PFSK-1 (cell line): ENCODE data around the gene PSMA5.

Experiments used
- FOXP2 ChIP-seq: optimal IDR thresholded peaks from 2 replicates; pipeline ENCODE3; 2011; ENCODE audit warnings: borderline replicate concordance, control low read depth, inconsistent platforms; ENCODE audit not compliant: insufficient read depth; ENCODE audit errors: extremely low read length, extremely low read depth
- POLR2AphosphoS5 ChIP-seq: IDR thresholded peaks from 2 replicates; pipeline ENCODE4 v1.6.1; 2012; ENCODE audit warnings: low read depth, mild to moderate bottlenecking, control low read depth, low read length, moderate library complexity
- SIN3A ChIP-seq: IDR thresholded peaks from 2 replicates; pipeline ENCODE4 v1.6.1; 2012; ENCODE audit warnings: mild to moderate bottlenecking, low read length, moderate library complexity, borderline replicate concordance; ENCODE audit not compliant: insufficient read depth
- TAF1 ChIP-seq: IDR thresholded peaks from 2 replicates; pipeline ENCODE4 v1.6.1; 2012; ENCODE audit warnings: low read length, control low read depth, borderline replicate concordance; ENCODE audit not compliant: insufficient read depth
- TF ChIP-seq, protein P1 (sequence below), 2 experiments: IDR thresholded peaks; 2 replicates each; pipeline versions ENCODE4 v1.6.1 to v1.8.0; 2011 to 2012; ENCODE audit warnings: low read depth in 2 of 2, low read length in 2 of 2, control low read depth in 1 of 2, inconsistent platforms in 1 of 2, mild to moderate bottlenecking in 1 of 2, moderate library complexity in 1 of 2; ENCODE audit not compliant: insufficient read depth in 1 of 2

DNA sequence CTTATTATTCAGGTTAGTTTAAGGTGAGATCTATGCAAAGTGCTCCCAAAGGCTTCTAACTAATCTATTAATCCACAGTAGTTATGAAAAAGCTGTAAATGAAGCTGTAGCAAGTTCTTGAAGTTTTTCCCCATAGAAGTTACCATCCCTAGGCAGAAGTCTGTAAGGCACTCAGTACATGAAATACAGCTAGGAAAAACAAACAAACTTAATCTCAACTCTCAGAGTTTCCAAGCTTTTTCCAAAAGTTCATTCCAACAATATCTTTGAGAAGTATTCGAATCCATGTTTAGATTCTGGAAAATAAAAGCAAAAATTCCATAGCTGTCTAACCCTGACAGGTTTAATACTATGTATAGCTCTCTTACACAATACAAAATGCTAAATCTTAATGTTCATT, 69.7 kb downstream of the PSMA5 start:
- TF ChIP-seq, protein P1, sequence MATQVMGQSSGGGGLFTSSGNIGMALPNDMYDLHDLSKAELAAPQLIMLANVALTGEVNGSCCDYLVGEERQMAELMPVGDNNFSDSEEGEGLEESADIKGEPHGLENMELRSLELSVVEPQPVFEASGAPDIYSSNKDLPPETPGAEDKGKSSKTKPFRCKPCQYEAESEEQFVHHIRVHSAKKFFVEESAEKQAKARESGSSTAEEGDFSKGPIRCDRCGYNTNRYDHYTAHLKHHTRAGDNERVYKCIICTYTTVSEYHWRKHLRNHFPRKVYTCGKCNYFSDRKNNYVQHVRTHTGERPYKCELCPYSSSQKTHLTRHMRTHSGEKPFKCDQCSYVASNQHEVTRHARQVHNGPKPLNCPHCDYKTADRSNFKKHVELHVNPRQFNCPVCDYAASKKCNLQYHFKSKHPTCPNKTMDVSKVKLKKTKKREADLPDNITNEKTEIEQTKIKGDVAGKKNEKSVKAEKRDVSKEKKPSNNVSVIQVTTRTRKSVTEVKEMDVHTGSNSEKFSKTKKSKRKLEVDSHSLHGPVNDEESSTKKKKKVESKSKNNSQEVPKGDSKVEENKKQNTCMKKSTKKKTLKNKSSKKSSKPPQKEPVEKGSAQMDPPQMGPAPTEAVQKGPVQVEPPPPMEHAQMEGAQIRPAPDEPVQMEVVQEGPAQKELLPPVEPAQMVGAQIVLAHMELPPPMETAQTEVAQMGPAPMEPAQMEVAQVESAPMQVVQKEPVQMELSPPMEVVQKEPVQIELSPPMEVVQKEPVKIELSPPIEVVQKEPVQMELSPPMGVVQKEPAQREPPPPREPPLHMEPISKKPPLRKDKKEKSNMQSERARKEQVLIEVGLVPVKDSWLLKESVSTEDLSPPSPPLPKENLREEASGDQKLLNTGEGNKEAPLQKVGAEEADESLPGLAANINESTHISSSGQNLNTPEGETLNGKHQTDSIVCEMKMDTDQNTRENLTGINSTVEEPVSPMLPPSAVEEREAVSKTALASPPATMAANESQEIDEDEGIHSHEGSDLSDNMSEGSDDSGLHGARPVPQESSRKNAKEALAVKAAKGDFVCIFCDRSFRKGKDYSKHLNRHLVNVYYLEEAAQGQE (IDR thresholded peaks at IDR 0.05; ENCODE audit: insufficient read depth in 1 of 2, low read depth in 2 of 2, low read length in 2 of 2): no peak
- no peak for TF ChIP-seq TAF1
- TF ChIP-seq POLR2AphosphoS5: no peak
- no peak for TF ChIP-seq SIN3A
- TF ChIP-seq FOXP2: no peak
